ENCODE measurements around the gene TENM4.

Gene TENM4

DNA sequence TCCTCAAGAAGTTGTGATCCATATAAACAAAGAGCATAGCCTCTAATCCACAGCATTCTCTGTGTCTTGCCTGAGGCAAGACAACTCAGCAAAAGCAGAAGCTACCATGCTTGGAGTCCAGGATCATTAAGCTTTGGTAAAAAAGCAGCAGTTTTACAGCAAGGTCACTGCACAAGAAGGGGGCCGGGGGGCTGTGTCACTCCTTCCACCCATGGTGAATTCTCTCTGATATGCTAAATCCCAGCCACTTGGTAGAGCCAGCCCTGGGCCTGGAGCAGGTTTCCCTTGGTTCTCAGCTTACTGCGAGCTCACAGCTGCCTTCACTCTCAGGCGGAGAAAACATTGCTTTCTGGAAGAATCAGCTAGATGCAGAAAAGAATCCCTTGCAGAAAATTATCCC lies 144.7 kb downstream of the TENM4 start:
- no peak for DNase-seq (ENCODE audit: low read depth in 2 of 2)

- DNase-seq (ENCODE audit: low read depth in 2 of 2), result no peak
Measured at GRCh38 chr11:79294845-79295731, 145.7 kb downstream of the TENM4 start.

- DNase-seq (ENCODE audit: low read depth in 2 of 2), result no peak
Measured at GRCh38 chr11:79291948-79292347, 148.9 kb downstream of the TENM4 start.

DNA sequence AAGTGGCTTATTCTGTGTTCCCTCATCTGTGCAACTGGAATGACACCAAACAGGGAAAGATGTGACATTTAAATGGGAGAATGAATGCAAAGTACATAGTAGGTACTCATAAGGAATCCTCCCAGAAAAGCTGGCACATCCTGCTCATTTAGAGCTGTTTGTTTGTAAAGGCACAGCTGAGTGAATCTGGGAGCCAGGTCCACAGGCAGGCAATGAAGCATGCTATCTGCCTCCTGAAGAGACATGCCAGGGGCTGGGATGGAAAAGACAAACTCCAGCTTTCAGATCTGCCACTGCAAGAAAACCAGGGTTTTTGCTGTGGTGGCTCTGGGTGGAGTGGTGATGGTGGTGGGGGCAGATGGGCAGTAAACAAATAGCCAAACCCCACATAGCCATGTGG lies 150.1 kb downstream of the TENM4 start:
- DNase-seq (ENCODE audit: low read depth in 2 of 2), result no peak

- DNase-seq (ENCODE audit: low read depth in 2 of 2), result no peak
Measured at GRCh38 chr11:79287952-79288351, 152.9 kb downstream of the TENM4 start.

DNA sequence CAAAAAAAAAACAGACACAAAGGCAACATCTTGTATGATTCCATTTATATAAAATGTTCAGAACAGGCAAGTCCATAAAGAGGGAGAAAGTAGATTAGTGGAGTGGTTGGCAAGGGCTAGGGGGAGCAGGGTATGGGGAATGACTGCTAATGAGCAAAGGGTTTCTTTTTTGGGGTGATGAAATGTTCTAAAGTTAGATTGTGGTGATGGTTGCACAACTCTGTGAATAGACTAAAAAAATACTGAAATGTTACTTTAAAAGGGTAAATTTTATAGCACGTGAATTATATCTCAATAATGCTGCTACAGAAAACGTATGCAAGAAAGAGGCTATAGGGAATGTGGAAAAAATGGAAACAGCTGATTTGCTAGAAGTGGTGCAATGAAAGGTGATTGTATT lies 155.1 kb downstream of the TENM4 start:
- no peak for DNase-seq (ENCODE audit: low read depth in 2 of 2)

DNA sequence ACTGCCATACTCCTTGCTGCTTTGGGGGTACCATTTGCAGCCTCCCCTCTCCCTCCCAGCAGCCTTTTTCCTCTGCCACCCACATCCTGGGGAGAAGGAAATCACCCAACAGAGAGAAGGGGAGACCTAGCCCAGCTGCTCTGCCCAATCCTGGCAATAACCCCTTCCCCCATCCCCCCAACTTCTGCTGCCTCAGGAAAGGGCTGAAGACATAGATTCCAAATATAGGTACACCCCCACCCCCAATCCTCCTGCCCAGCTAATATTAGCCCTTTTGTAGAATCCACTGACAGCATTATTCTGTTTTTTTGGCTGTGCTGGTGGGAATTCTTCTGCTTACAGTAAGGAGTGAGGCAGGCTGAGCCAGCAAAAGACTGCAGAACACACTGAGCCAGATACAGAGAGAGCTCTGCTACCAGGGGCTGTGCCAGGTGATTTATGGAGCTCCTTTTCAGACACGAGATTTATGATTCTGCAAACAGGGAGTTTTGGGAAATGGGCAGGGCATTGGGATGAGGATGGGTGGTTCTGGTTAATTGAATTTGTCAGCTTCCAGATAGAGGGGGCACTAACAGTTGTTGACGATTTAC lies 164.0 kb downstream of the TENM4 start:
- DNase-seq (ENCODE audit: low read depth in 2 of 2), result no peak

- DNase-seq (ENCODE audit: low read depth in 2 of 2), result no peak
Measured at GRCh38 chr11:79274636-79275331, 166.0 kb downstream of the TENM4 start.

DNA sequence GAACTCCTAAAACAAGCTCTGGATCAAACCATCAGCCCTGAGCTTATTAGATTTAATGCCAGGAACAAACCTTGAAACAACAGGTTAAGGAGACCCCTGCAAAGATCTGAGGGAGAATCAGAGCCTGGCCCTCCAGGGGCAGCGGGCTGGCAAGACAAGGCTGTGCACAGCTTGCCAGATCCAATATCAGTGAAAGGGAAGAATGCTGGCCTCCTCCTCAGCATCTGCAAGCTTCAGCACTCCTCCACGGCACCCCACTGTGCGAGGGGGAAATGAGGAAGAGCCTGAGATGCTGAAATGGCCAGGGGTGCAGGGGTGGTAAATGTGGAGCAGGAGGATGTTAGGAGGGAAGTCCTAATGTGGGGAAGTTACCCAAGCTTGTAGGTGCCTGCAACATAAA lies 167.0 kb downstream of the TENM4 start:
- no peak for DNase-seq (ENCODE audit: low read depth in 2 of 2)

DNA sequence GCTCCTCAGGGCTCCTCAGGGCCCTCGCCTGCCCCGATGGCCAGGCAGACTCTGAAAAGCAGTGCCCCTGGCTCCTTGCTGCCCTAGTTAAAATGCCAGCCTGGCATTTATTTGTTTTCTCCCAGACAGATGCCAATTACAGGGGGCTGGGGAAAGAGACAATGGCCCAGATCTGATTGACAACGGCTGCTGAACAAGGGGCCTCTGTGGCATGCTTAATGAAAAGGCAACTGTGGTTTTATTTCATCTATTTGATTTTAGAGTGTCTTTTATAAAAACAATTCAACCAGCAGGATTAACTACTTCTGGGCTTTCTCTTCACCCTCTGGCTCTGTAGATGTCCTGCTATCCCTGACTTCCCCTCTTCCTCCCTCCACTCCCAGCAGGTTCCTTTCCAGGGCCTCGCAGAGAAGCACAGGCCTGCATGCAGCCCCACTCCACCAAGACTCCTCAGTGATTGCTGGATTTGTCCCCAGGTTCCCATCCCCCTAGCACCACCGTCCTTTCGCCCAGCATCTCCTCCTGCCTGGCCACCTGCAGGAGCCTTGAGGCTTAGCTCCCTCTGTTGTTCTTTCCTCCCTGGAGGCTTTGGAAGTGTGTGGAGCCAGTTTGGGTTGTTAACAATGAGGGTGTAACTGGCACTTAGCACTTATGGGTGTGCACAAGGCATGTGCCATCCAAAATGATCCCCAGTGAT lies 171.1 kb downstream of the TENM4 start:
- DNase-seq (ENCODE audit: low read depth in 2 of 2), result no peak

GRCh38 chr11:79266396-79266795 lies 174.4 kb downstream of the TENM4 start:
- DNase-seq (ENCODE audit: low read depth in 2 of 2), result no peak

DNA sequence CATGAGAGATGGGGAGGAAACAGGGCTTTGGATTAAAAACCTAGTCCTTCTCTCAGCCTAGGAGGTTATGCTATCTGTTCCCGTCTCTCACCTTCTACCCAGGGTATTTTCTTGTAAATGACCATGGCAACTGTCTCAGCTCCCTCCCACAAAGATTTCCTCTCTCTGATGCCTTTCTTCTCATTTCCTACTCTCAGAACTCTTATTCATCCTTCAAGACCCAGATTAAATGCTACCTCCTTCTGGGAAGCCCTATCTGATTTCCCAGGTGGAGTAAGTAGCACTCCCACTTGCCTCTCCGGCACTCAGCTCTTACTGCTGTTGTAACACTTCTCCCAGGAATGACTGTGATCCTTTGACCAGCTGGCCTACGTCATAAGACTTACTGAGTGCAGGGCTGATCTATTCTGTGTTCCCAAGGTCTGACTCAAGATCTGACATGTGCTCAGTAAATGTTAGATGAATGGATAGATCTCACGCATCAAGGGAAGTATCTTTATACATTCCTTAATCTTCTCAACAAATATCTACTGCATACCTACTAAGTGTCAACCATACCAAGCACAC lies 175.0 kb downstream of the TENM4 start:
- DNase-seq (ENCODE audit: low read depth in 2 of 2), result no peak

DNA sequence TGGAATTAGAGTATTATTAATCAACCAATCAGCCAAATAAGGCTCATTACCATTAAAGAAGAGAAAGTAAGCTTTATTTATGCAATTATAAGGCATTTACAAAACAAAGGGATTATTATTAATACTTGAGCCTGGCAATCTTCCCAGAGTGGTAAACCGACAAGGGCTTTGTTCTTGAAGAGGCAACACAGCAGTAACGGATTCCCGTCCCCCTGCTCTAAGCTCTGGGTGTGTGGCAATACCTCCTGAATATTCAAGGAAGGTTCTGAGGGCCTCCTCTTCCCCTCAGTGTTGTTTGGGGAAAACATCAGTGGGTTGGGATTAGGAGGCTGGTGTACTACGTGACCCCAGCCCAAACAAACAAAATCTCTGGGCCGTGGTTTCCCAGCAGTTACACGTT lies 176.5 kb downstream of the TENM4 start:
- DNase-seq (ENCODE audit: low read depth in 2 of 2), result no peak

GRCh38 chr11:79263001-79263400 lies 177.8 kb downstream of the TENM4 start:
- no peak for DNase-seq (ENCODE audit: low read depth in 2 of 2)

GRCh38 chr11:79262221-79262620 lies 178.6 kb downstream of the TENM4 start:
- no peak for DNase-seq (ENCODE audit: low read depth in 2 of 2)

- DNase-seq (ENCODE audit: low read depth in 2 of 2), result no peak
Measured at GRCh38 chr11:79261684-79262083, 179.1 kb downstream of the TENM4 start.

DNA sequence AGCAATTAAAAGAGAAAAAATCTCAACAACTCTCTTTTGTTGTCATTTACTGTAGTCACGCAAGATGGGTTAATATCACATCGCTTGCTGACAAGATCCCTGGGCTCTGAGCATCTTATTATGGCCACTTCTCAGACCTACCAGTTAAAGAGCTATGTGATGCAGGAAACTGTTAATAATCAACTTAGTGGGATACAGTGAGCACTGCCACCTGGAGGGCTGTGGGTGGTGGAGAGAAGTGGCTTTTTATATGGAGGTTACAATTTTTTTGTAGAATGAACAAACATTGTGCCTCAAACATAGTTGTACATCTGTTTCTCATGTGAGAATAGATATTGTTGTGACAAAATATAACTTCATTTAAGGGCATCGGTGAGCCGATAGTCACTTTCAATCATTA lies 181.0 kb downstream of the TENM4 start:
- no peak for DNase-seq (ENCODE audit: low read depth in 2 of 2)

GRCh38 chr11:79258576-79258975 lies 182.3 kb downstream of the TENM4 start:
- DNase-seq (ENCODE audit: low read depth in 2 of 2), result no peak

DNA sequence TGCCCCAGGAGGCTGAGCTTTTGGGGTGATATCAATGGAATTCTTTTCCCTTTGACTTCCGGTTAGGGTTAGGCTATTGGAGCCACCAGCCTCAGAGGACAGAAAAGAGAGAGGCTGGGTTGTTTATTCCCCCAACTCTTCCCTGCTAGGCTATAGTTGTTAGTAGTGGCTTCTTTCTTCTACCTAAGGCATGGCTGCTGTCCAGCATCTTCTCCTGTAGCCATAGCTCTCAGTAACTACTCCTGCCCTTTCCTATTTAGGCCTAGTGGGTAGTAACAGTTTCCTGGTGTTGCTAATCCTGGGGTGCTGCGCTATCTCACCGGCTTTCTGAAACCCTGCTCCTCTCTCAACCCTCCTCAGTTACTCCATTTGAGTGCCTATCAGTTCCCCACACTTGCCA lies 184.9 kb downstream of the TENM4 start:
- no peak for DNase-seq (ENCODE audit: low read depth in 2 of 2)

DNA sequence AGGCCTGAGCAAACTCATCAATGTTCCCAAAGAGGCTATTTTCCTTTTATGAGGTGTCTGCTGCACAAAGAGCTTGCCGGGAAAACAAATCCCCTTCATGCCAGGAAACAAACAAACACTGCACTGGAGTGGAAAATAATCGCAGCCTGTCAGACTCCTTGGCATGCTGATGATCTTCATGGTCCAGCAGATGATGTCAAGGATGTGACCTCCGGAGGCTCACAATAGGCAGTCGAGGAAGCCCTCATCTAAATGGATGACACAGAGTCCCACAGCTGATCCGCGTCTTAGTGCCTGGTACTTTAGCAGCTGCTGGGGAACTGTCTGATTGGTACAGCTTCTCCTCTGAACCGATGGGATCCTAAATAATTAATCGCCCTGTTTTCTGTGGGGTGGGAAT lies 187.6 kb downstream of the TENM4 start:
- DNase-seq (ENCODE audit: low read depth in 2 of 2), result no peak

- DNase-seq (ENCODE audit: low read depth in 2 of 2), result no peak
Measured at GRCh38 chr11:79249295-79249993, 191.4 kb downstream of the TENM4 start.

Measured in stimulated activated CD4-positive, alpha-beta T cell treated with anti-CD3 and anti-CD28 coated beads, Interleukin-12 subunit alpha, Interleukin-12 subunit beta, amount 100 ng/mL, for 24 hours (primary cell).